ENCODE data around the gene DHRS2.

Gene DHRS2

GRCh38 chr14:23613242-23614070 is 22.7 kb upstream of the DHRS2 start:
- peaks cover 8% of the 10 kb centered on the region; the same call in 1 of the 2 replicates for H3K9me3 ChIP-seq (ENCODE audit: insufficient read depth, low read length)
- DNase-seq (ENCODE audit: low read depth, low spot score) = no peak
- no peaks in the 10 kb centered on the region for H3K36me3 ChIP-seq (ENCODE audit: insufficient read depth, insufficient read length, low read length)
- H3K4me1 ChIP-seq (ENCODE audit: insufficient read depth, insufficient read length) = no peaks in the 10 kb centered on the region
- no peak overlapping the region for H3K4me3 ChIP-seq (ENCODE audit: insufficient read length, low read depth)
- H3K27me3 ChIP-seq (ENCODE audit: insufficient read depth, insufficient read length) = peaks cover 3% of the 10 kb centered on the region
- no peak overlapping the region for H3K9ac ChIP-seq (ENCODE audit: insufficient read length, low read depth)
- TF ChIP-seq ZNF274 (IDR thresholded peaks at IDR 0.05; ENCODE audit: low read depth, low read length) = no peak
- no peak for TF ChIP-seq YY1 (IDR thresholded peaks at IDR 0.05; ENCODE audit: insufficient read depth, insufficient read length)
- no peak for TF ChIP-seq SUZ12 (IDR thresholded peaks at IDR 0.05; ENCODE audit: extremely low read depth, insufficient read depth, insufficient read length)

DNA sequence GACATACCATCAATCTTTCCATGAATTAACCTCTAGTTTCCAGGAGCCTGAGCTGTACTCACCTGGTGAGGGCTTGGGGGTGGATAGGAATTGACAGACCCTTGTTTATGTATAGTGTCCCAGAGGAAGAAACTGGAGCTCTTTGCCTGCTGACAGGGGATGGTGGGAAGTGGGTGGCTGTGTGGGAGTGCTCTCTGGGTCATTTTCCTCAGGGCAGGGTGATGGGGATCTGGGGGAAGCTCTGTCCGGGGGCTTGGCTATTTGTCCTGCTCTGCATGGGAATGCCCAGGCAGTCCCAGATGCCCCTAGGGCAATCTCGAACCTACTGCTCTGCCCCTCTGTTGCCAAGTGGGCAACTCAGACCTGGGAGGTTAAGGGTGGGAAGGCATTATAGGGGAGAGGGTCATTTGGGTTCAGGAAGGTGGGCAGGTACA is 21.8 kb upstream of the DHRS2 start:
- Histone ChIP-seq H3K36me3 (ENCODE audit: insufficient read depth, insufficient read length, low read length) (no peaks in the 10 kb centered on the region), H3K9ac (ENCODE audit: insufficient read length, low read depth) (no peak overlapping the region), H3K9me3 (ENCODE audit: insufficient read depth, low read length) (peaks cover 8% of the 10 kb centered on the region; the same call in 1 of the 2 replicates), H3K4me3 (ENCODE audit: insufficient read length, low read depth) (no peak overlapping the region), H3K27me3 (ENCODE audit: insufficient read depth, insufficient read length) (peaks cover 5% of the 10 kb centered on the region), H3K4me1 (ENCODE audit: insufficient read depth, insufficient read length) (no peaks in the 10 kb centered on the region)
- DNase-seq (ENCODE audit: low read depth, low spot score) = no peak
- TF ChIP-seq SUZ12 (IDR thresholded peaks at IDR 0.05; ENCODE audit: extremely low read depth, insufficient read depth, insufficient read length) (no peak), ZNF274 (IDR thresholded peaks at IDR 0.05; ENCODE audit: low read depth, low read length) (no peak), YY1 (IDR thresholded peaks at IDR 0.05; ENCODE audit: insufficient read depth, insufficient read length) (no peak)

- Histone ChIP-seq H3K4me1 (ENCODE audit: insufficient read depth, insufficient read length) (no peaks in the 10 kb centered on the region), H3K4me3 (ENCODE audit: insufficient read length, low read depth) (no peak overlapping the region), H3K9me3 (ENCODE audit: insufficient read depth, low read length) (no peaks in the 10 kb centered on the region), H3K36me3 (ENCODE audit: insufficient read depth, insufficient read length, low read length) (no peaks in the 10 kb centered on the region), H3K9ac (ENCODE audit: insufficient read length, low read depth) (no peak overlapping the region), H3K27me3 (ENCODE audit: insufficient read depth, insufficient read length) (peaks cover 5% of the 10 kb centered on the region)
- no peak for TF ChIP-seq YY1 (IDR thresholded peaks at IDR 0.05; ENCODE audit: insufficient read depth, insufficient read length)
- no peak for TF ChIP-seq ZNF274 (IDR thresholded peaks at IDR 0.05; ENCODE audit: low read depth, low read length)
- no peak for TF ChIP-seq SUZ12 (IDR thresholded peaks at IDR 0.05; ENCODE audit: extremely low read depth, insufficient read depth, insufficient read length)
- DNase-seq (ENCODE audit: low read depth, low spot score) = no peak
Measured at GRCh38 chr14:23615856-23616255, 20.3 kb upstream of the DHRS2 start.

GRCh38 chr14:23617539-23617938 is 18.6 kb upstream of the DHRS2 start:
- Histone ChIP-seq H3K9ac (ENCODE audit: insufficient read length, low read depth) (no peak overlapping the region), H3K4me1 (ENCODE audit: insufficient read depth, insufficient read length) (no peaks in the 10 kb centered on the region), H3K9me3 (ENCODE audit: insufficient read depth, low read length) (no peaks in the 10 kb centered on the region), H3K36me3 (ENCODE audit: insufficient read depth, insufficient read length, low read length) (no peaks in the 10 kb centered on the region), H3K27me3 (ENCODE audit: insufficient read depth, insufficient read length) (peaks cover 5% of the 10 kb centered on the region), H3K4me3 (ENCODE audit: insufficient read length, low read depth) (no peak overlapping the region)
- DNase-seq (ENCODE audit: low read depth, low spot score) = no peak
- TF ChIP-seq ZNF274 (IDR thresholded peaks at IDR 0.05; ENCODE audit: low read depth, low read length) (no peak), YY1 (IDR thresholded peaks at IDR 0.05; ENCODE audit: insufficient read depth, insufficient read length) (no peak), SUZ12 (IDR thresholded peaks at IDR 0.05; ENCODE audit: extremely low read depth, insufficient read depth, insufficient read length) (no peak)

GRCh38 chr14:23618415-23618988 is 17.7 kb upstream of the DHRS2 start:
- H3K27me3 ChIP-seq (ENCODE audit: insufficient read depth, insufficient read length) = peaks cover 5% of the 10 kb centered on the region
- H3K36me3 ChIP-seq (ENCODE audit: insufficient read depth, insufficient read length, low read length) = no peaks in the 10 kb centered on the region
- peaks cover 7% of the 10 kb centered on the region; the same call in 1 of the 2 replicates for H3K9me3 ChIP-seq (ENCODE audit: insufficient read depth, low read length)
- H3K4me3 ChIP-seq (ENCODE audit: insufficient read length, low read depth) = no peak overlapping the region
- no peak for DNase-seq (ENCODE audit: low read depth, low spot score)
- no peaks in the 10 kb centered on the region for H3K4me1 ChIP-seq (ENCODE audit: insufficient read depth, insufficient read length)
- no peak for TF ChIP-seq SUZ12 (IDR thresholded peaks at IDR 0.05; ENCODE audit: extremely low read depth, insufficient read depth, insufficient read length)
- no peak for TF ChIP-seq YY1 (IDR thresholded peaks at IDR 0.05; ENCODE audit: insufficient read depth, insufficient read length)
- TF ChIP-seq ZNF274 (IDR thresholded peaks at IDR 0.05; ENCODE audit: low read depth, low read length) = no peak
- no peak overlapping the region for H3K9ac ChIP-seq (ENCODE audit: insufficient read length, low read depth)

DNA sequence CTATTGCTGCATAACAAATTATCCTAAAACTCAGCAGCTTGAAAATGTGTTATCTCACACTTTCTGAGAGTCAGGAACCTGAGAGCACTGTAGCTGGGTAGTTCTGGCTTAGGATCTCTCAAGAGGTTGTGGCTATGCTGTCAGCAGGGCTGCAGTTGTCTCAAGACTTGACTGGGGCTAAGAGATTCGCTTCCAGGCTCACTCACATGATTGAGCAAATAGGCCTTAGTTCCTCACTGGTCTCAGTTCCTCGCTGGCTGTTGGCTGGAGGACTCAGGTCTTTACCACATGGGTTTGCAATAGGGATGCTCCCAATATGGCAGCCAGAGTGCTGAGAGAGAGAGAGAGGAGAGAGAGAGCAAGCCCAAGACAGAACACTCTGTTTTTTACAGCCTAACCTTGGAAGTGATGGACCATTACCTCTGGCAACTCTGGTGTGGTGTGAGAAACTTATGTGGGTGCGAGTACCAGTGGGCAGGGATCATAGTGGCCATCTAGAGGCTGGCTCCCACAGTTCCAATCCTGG is 15.9 kb upstream of the DHRS2 start:
- H3K27me3 ChIP-seq (ENCODE audit: insufficient read depth, insufficient read length) = peaks cover 5% of the 10 kb centered on the region
- no peak for DNase-seq (ENCODE audit: low read depth, low spot score)
- H3K4me1 ChIP-seq (ENCODE audit: insufficient read depth, insufficient read length) = no peaks in the 10 kb centered on the region
- H3K9me3 ChIP-seq (ENCODE audit: insufficient read depth, low read length) = peaks cover 24% of the 10 kb centered on the region
- H3K9ac ChIP-seq (ENCODE audit: insufficient read length, low read depth) = no peak overlapping the region
- no peak overlapping the region for H3K4me3 ChIP-seq (ENCODE audit: insufficient read length, low read depth)
- H3K36me3 ChIP-seq (ENCODE audit: insufficient read depth, insufficient read length, low read length) = no peaks in the 10 kb centered on the region
- TF ChIP-seq ZNF274 (IDR thresholded peaks at IDR 0.05; ENCODE audit: low read depth, low read length) = no peak
- no peak for TF ChIP-seq SUZ12 (IDR thresholded peaks at IDR 0.05; ENCODE audit: extremely low read depth, insufficient read depth, insufficient read length)
- no peak for TF ChIP-seq YY1 (IDR thresholded peaks at IDR 0.05; ENCODE audit: insufficient read depth, insufficient read length)

All from NT2/D1 (cell line).